GM19467 (cell line): ENCODE data around the gene L2HGDH.
"Not testable (repeated sequence)": the region's sequence is repeated elsewhere in the genome, so short reads cannot be mapped to it uniquely, and the experiment has no call there.

ENCODE experiments used
- ATAC-seq: cut with Tn5 transposase; IDR thresholded peaks from one replicate; pipeline ENCODE4 v1.9.1; 2021; ENCODE audit warnings: mild to moderate bottlenecking, moderate library complexity; ENCODE audit not compliant: unreplicated experiment

The L2HGDH gene

GRCh38 chr14:50340045-50340444 lies 28.0 kb upstream of the L2HGDH start:
- ATAC-seq: no peak

DNA sequence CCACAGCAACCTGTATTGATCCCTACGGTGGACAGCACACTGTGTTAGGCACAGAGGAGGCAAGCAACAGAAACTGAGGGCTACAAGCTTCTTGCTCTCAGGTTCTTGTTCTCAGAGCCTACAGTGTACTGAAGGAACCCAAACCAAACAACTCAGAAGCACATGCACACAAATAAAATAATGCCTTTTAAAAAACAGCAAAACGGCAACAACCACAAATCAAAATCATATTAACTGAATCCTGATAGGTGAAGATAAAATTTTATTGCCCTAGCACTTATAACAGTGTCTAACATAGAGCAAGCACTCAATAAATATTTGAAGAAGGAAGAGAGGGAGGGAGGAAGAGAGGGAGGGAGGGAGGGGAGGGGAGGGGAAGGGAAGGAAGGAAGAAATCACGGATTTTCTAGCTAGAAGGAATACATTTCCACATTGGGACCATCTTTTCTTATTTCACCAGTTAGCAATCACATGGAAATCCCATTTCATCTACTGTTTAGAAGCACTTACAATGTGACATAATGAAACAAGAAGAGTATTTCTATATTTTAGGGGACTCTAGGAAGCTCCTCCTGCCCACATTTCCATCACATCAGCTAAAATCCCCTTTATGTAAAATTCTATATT lies 27.3 kb upstream of the L2HGDH start:
- ATAC-seq: no peak

- no peak for ATAC-seq
These were observed 26.6 kb upstream of the L2HGDH start for GRCh38 chr14:50338587-50338986.

DNA sequence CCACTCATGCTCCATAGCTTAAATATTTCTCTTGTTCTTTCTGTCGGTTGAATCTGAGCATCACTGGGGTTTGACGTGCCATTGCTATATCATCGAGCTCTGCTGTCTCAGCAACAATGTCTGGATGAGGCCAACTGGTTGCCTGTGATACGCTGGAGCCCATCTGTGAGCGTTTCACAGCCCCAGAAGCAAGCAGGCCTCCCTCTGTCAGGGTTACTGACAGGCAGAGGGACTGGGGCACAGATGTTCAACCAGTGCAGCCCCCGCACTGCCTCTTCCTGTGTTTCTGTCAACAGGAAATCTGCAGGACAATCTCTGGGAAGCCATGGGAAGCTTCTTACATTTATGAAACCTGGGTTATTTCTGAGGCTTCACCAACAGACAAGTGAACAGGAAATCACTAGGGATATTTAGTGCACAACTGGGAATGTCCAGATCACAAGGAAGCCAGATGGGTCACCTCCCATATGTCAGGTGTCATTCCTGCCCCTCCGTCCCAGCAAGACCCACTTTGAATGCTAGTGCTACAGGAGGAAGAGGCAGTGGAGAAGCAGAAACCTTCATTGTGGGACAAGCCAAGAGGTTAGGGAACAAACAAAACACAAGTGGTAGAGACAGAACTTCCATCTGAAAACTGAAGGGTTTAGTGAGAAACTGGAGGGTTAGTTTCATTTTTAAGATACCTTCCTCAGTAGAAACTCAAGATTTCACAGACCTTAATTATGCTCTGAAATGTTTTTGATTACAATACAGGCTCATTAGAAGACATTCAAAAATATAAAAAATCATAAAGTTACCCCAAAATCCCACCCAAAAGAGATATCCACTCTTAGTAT lies 24.2 kb upstream of the L2HGDH start:
- no peak for ATAC-seq

DNA sequence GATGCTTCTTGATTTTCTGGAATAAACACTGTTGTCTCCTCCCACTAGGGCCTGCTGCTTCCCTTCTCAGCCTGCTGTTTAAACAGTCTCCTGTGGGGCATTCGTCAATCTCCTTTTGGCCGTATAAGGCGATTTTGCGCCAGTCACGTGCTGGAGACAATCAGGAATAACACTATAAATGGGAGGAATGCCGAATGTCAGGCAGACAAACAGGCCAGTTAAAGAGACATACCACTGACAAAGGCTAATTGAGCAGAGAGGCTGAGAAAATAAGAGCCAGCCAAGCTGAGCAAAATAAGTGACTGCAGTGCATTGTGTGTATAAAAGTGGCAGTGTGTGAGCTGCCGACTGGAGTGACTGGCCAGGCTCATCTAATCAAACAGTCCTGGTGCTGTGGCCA lies 23.4 kb upstream of the L2HGDH start:
- ATAC-seq: no peak

DNA sequence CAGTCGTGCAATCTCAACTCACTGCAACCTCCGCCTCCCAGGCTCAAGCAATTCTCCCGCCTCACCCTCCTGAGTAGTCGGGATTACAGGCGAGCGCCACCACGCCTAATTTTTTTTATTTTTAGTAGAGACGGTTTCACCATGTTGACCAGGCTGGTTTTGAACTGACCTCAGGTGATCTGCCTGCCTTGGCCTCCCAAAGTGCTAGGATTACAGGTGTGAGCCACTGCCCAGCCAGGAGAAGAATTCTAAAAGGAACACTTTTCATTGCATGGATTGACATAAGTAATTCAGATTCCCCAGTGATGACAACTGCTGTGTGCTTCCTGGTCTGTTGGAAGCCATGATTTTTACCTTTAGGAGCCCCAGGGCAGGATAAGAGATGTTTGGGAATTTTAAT lies 22.2 kb upstream of the L2HGDH start:
- no peak for ATAC-seq

DNA sequence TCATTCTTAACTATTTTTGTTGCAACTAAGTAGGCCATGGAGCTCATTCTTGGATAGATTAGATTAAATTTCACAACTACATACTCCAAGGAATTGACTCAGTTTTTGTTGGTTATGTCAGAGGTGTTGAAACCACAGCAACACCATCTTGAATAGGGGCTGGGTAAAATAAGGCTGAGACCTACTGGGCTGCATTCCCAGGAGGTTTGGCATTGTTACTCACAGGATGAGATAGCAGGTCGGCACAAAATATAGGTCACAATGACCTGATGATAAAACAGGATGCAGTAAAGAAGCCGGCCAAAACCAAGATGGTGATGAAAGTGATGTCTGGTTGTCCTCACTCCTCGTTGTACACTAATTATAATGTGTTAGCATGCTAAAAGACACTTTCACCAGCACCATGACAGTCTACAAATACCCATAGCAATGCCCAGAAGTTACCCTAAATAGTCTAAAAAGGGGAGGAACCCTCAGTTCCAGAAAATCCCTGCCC lies 21.0 kb upstream of the L2HGDH start:
- no peak for ATAC-seq

- ATAC-seq: no peak
These were observed 19.6 kb upstream of the L2HGDH start for GRCh38 chr14:50331596-50331995.

DNA sequence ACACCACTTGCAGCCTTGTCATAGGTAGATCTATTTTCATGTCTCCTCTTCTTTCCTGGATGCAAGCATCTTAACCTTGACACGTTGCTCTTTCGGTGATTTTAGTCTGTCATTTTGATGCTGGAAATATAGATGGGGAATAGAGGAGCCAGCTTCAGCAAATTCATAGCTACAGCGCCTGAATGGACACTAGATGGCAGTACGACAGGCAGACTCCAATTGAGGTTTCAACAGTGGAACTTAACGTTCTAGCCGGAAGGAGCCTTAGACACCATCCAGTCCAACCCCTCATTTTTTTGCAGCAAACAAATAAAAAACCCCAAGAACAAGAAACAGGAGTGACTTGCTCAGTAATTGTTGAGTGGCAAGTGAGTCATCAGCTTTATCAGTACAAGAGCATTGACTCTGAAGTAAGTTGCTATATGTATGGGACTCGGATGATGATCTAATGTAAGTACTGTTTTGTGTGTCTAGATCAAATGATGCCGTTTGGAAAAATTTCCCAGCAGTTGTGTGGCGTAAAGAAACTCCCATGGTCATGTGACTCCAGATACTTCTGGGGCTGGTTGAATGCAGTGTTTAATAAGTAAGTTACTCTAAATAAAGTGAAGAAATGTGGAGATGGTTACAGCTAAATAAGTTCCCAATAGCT lies 9.1 kb upstream of the L2HGDH start:
- ATAC-seq: peak; percentile 88

- ATAC-seq: no peak
These were observed 8.3 kb upstream of the L2HGDH start for GRCh38 chr14:50320283-50320682.

DNA sequence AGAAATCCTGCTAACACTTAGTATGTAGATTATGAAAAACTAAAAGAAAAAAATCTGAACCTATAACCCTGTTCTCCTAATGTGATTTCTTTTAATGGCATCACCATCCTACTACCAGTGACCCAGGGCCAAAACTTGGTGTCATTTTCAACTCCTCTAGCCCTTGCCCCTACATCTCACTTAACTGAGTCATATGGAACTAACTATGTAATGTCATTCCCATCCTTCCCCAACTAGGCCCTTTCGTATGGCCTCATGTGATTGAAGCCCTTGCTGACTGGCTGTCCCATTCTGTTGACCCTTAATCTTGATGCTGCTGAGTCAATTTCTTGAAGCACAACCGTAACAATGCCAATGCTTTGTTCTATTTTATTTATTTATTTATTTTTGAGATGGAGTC lies 7.7 kb upstream of the L2HGDH start:
- no peak for ATAC-seq

DNA sequence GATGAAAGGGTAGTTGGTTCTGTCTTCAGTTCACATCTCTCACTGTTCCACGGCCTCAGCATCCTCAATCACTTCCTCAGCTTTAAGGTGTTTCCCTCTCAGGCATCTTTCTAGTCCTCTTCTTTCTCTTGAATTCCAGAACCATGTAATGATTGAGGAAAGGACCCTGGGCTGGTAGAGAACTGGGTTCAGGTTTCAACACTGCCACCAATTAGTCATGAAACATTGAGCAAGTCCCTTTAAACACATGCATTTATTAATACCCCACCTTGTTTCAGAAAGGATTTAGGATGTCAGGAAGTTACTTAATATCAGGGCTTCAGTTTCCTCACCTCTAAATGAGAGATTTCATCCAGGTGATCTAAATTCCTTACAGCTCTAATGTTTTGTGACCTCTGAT lies 7.3 kb upstream of the L2HGDH start:
- ATAC-seq: no peak

- no peak for ATAC-seq
These were observed 6.1 kb upstream of the L2HGDH start for GRCh38 chr14:50318031-50318626.

DNA sequence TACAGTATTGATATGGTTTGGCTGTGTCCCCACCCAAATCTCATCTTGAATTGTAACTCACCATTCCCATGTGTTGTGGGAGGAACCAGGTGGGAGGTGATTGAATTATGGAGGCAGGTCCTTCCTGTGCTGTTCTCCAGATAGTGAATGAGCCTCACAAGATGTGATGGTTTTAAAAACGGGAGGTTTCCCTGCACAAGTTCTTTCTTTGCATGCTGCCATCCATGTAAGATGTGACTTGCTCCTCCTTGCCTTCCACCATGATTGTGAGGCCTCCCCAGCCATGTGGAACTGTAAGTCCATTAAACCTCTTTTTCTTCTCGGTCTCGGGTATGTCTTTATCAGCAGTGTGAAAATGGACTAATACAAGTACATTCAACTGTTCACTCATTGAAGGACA lies 2.1 kb upstream of the L2HGDH start:
- ATAC-seq: not testable (repeated sequence)

DNA sequence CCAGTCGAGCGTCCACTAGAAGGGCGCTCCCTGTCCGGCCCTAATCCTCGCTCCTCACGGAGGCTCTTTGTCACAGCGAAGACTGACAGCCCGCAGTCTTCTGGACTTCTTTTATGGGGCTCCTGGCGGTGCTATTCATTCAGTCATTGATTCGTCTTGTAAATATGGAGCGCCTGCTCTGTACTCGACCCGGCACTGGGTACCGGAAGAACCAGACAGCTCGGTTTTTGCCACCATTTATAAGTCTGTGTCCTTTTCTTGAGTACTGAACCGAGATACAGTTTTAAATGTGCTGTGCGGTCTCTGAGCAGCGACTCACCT lies 665 bp upstream of the L2HGDH start:
- no peak for ATAC-seq

DNA sequence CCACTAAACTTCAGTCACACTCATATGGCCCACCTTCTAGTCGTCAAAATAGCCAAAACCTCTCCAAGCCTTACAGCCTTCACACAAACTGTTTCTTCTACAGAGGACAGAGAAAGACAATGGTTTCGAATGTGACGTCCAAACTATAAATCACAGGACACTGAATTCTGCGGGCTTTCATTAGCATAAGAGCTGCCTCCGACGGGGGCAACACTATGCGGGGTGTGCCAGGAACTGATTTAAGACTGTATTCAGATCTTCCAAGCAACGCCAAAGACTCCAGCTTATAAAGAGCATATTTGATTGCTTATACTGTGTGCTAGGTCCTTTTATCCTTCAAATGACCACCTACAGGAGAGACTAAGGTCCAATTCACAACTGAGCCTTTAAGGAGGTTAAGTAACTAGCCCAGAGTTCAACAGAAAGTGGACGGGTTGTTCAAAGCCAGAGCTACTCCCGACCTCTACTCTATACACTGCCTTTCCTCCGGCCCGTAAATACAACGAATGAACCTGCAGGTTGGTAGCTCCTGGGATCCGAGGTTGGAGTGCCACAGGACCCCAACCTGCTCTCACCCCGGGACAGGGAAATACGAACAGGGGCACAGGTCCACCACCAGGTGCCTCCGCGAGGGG lies 575 bp downstream of the L2HGDH start:
- no peak for ATAC-seq

DNA sequence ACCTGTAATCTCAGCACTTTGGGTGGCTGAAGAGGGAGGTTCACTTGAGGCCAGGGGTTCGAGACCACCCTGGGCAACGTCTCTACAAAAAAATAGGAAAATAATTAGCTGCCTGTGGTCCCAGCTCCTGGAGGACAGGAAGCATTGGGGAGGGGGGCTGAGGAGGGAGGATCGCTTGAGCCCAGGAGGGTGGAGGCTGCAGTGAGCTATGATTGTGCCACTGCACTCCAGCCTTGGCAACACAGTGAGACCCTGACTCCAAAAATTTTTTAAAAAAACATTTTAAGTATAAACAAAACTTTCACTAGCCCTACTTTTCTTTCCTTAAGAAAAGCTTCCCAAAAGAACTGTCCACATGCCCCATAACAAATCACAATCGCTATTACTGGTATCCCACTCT lies 1.6 kb downstream of the L2HGDH start:
- no peak for ATAC-seq

- no peak for ATAC-seq
These were observed 3.6 kb downstream of the L2HGDH start for GRCh38 chr14:50308363-50308915.

DNA sequence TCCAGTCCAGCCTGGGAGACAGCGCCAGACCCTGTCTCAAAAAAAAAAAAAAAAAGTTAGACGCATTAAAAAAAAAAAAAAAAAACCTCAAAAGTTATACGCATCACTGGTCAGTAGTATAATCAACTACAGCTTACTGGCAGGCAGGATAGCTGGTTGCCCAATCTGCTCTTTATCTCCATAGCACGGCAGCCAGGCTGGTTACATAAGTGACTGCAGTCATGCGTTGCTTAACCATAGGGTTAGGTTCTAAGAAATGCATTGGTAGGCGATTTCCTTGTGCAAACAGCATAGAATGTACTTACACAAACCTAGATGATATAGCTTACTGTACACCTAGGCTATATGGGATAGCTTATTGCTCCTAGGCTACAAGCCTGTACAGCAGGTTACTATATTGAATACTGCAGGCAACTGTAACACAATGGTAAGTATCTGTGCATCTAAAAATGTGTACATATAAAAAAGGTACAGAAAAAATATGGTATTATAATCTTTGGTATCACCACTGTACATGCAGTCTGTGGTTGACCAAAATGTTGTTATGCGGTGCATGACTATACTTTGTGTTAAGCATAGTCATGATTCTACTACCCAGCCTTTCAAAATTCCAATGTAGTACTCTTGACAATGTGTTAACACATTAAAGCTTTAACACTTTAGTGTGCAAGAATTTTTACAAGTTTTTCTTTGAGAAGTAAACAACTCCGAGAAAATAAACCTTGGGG lies 8.1 kb downstream of the L2HGDH start:
- no peak for ATAC-seq

GRCh38 chr14:50301914-50302313 lies 10.1 kb downstream of the L2HGDH start:
- ATAC-seq: no peak
